IMR-90 (cell line): ENCODE results near the gene ESR1. TPM values are rescaled to one million over a fixed set of nuclear protein-coding genes. Genes with fewer than 3 reads are reported as not detected.

ENCODE experiments used
- ATAC-seq: fragments of 200-7000 bp; cut with Tn5 transposase; 2 replicates; pipeline ENCODE4 v1.9.1; 2020; ENCODE audit warnings: low read depth, mild to moderate bottlenecking, moderate library complexity
- BruUV-seq: library from RNA; stranded (reverse); fragments of 400-500 nt; replicated peaks from 2 replicates; lab custom pipeline; 2021; lab: Mats Ljungman, UMichigan
- CTCF ChIA-PET: fragments of 300-600 bp; formaldehyde crosslinking; extraction: SDS; loops from one replicate; lab custom pipeline; 2021; ENCODE audit warnings: antibody characterized with exemption; lab: Yijun Ruan, JAX
- POLR2A ChIA-PET: fragments of 300-600 bp; sonication (Branson Sonifier 250); formaldehyde crosslinking; loops from one replicate; lab custom pipeline; 2022; ENCODE audit warnings: antibody characterized with exemption; ENCODE audit not compliant: unreplicated experiment; lab: Charles Lee
- DNase-seq: peaks from one replicate; pipeline ENCODE4 v3.0.0; 2013
- H2AFZ ChIP-seq: replicated peaks from 2 replicates; pipeline ENCODE3; 2013; ENCODE audit warnings: low read length, mild to moderate bottlenecking; ENCODE audit not compliant: poor library complexity
- H2AK5ac ChIP-seq: 2 replicates; pipeline ENCODE4 v1.6.1; 2013; ENCODE audit warnings: low read depth, low read length, inconsistent platforms
- H2AK9ac ChIP-seq: replicated peaks from 2 replicates; pipeline ENCODE3; 2013; ENCODE audit warnings: mild to moderate bottlenecking, low read depth, low read length, moderate library complexity; ENCODE audit not compliant: poor library complexity
- H2BK120ac ChIP-seq: 2 replicates; pipeline ENCODE4 v1.6.1; 2013; ENCODE audit warnings: low read depth, low read length, inconsistent platforms
- H2BK15ac ChIP-seq: 3 replicates; pipeline ENCODE4 v1.6.1; 2013; ENCODE audit warnings: low read depth, low read length, inconsistent platforms
- H2BK20ac ChIP-seq: 2 replicates; pipeline ENCODE4 v1.6.1; 2013; ENCODE audit warnings: low read depth, mild to moderate bottlenecking, inconsistent platforms, low read length, moderate library complexity
- H2BK5ac ChIP-seq: 2 replicates; pipeline ENCODE4 v1.6.1; 2013; ENCODE audit warnings: mild to moderate bottlenecking, low read depth, low read length, inconsistent platforms; ENCODE audit not compliant: poor library complexity, severe bottlenecking
- H3K14ac ChIP-seq: replicated peaks from 2 replicates; pipeline ENCODE4 v1.6.1; 2013; ENCODE audit warnings: low read depth, low read length, inconsistent platforms
- H3K18ac ChIP-seq: 2 replicates; pipeline ENCODE4 v1.6.1; 2013; ENCODE audit warnings: low read depth, low read length, control low read depth
- H3K23ac ChIP-seq: 2 replicates; pipeline ENCODE4 v1.6.1; 2013; ENCODE audit warnings: low read depth, low read length, inconsistent platforms
- H3K27ac ChIP-seq: 2 replicates; pipeline ENCODE4 v1.5.1; 2013; ENCODE audit warnings: mild to moderate bottlenecking, control low read depth, low read length; ENCODE audit not compliant: insufficient read depth
- H3K27me3 ChIP-seq: 2 replicates; pipeline ENCODE4 v1.6.1; 2013; ENCODE audit warnings: low read length; ENCODE audit not compliant: control insufficient read depth, insufficient read depth
- H3K36me3 ChIP-seq: 2 replicates; pipeline ENCODE4 v1.6.1; 2013; ENCODE audit warnings: low read length, mixed read lengths; ENCODE audit not compliant: control insufficient read depth, insufficient read depth
- H3K4ac ChIP-seq: 2 replicates; pipeline ENCODE4 v1.6.1; 2013; ENCODE audit warnings: low read depth, low read length, inconsistent platforms
- H3K4me1 ChIP-seq: 2 replicates; pipeline ENCODE4 v1.6.1; 2013; ENCODE audit warnings: low read length, mixed read lengths; ENCODE audit not compliant: control insufficient read depth, insufficient read depth
- H3K4me2 ChIP-seq: 2 replicates; pipeline ENCODE4 v1.6.1; 2013; ENCODE audit warnings: low read depth, mild to moderate bottlenecking, control low read depth, low read length, moderate library complexity
- H3K4me3 ChIP-seq: 2 replicates; pipeline ENCODE4 v1.5.1; 2013; ENCODE audit warnings: low read depth, mild to moderate bottlenecking, control low read depth, low read length, moderate library complexity; ENCODE audit not compliant: insufficient read depth
- H3K56ac ChIP-seq: 2 replicates; pipeline ENCODE4 v1.6.1; 2013; ENCODE audit warnings: low read length, inconsistent platforms; ENCODE audit not compliant: insufficient read depth; ENCODE audit errors: extremely low read depth
- H3K79me1 ChIP-seq, 2 experiments: 2 replicates each; pipeline ENCODE4 v1.6.1; 2013; ENCODE audit warnings: low read length in 2 of 2, inconsistent platforms in 1 of 2, low read depth in 1 of 2
- H3K9ac ChIP-seq: 2 replicates; pipeline ENCODE4 v1.6.1; 2013; ENCODE audit warnings: low read depth, low read length, control low read depth
- H3K9me1 ChIP-seq: 2 replicates; pipeline ENCODE4 v1.6.1; 2013; ENCODE audit warnings: low read length, inconsistent platforms; ENCODE audit not compliant: insufficient read depth
- H3K9me3 ChIP-seq: 2 replicates; pipeline ENCODE4 v1.6.1; 2013; ENCODE audit warnings: low read length; ENCODE audit not compliant: control insufficient read depth, insufficient read depth
- H4K20me1 ChIP-seq: 2 replicates; pipeline ENCODE4 v1.6.1; 2013; ENCODE audit warnings: low read length, inconsistent platforms; ENCODE audit not compliant: insufficient read depth
- H4K5ac ChIP-seq: 2 replicates; pipeline ENCODE4 v1.6.1; 2013; ENCODE audit warnings: mild to moderate bottlenecking, low read depth, low read length, control low read depth
- H4K8ac ChIP-seq, 2 experiments: 2 replicates each; pipeline ENCODE4 v1.6.1; 2013; ENCODE audit warnings: low read depth in 2 of 2, low read length in 2 of 2, control low read depth in 1 of 2, inconsistent platforms in 1 of 2
- H4K91ac ChIP-seq: 2 replicates; pipeline ENCODE4 v1.6.1; 2013; ENCODE audit warnings: low read depth, low read length, inconsistent platforms; ENCODE audit not compliant: insufficient read depth
- CHD1 ChIP-seq: IDR thresholded peaks from 2 replicates; pipeline ENCODE4 v1.6.1; 2012; ENCODE audit warnings: low read depth, low read length, improper control_type of control experiment
- MAFK ChIP-seq: IDR thresholded peaks from 2 replicates; pipeline ENCODE4 v1.6.1; 2012; ENCODE audit warnings: low read depth, low read length, improper control_type of control experiment
- MAZ ChIP-seq: IDR thresholded peaks from 2 replicates; pipeline ENCODE4 v1.6.1; 2012; ENCODE audit warnings: low read depth, mild to moderate bottlenecking, low read length, improper control_type of control experiment, moderate library complexity, borderline replicate concordance
- NFE2L2 ChIP-seq: fragments of 150-350 bp; IDR thresholded peaks from 2 replicates; pipeline ENCODE4 v1.6.1; 2016; ENCODE audit warnings: low read depth, mild to moderate bottlenecking, low read length
- POLR2A ChIP-seq: IDR thresholded peaks from 2 replicates; pipeline ENCODE4 v1.6.1; 2012; ENCODE audit warnings: mild to moderate bottlenecking, low read depth, low read length
- RCOR1 ChIP-seq: IDR thresholded peaks from 2 replicates; pipeline ENCODE4 v1.6.1; 2012; ENCODE audit warnings: mild to moderate bottlenecking, low read length, improper control_type of control experiment; ENCODE audit not compliant: insufficient replicate concordance
- RFX5 ChIP-seq: IDR thresholded peaks from 2 replicates; pipeline ENCODE4 v1.8.0; 2012; ENCODE audit warnings: low read depth, mild to moderate bottlenecking, low read length, moderate library complexity
- WGBS, 2 experiments: methylation state at CpG; one replicate each; pipeline versions ENCODE4 v1.1.5 to v1.1.7; 2013; ENCODE audit warnings: missing lambda C conversion rate in 2 of 2; ENCODE audit not compliant: insufficient read length in 1 of 2; ENCODE audit errors: extremely low coverage in 2 of 2; 5-methylcytosine and 5-hydroxymethylcytosine counted together
- dilution Hi-C: fragments of 300-500 bp; cut with HindIII; formaldehyde crosslinking; loops from one replicate; pipeline ENCODE4 v1.14.3; 2018; ENCODE audit warnings: low sequenced_read_pairs; ENCODE audit not compliant: unreplicated experiment
- in situ Hi-C: fragments of 300-500 bp; cut with MboI; formaldehyde crosslinking; loops from 3 replicates; pipeline ENCODE4 v1.14.3; 2019; ENCODE audit warnings: low sequenced_read_pairs, inconsistent platforms, mixed read lengths
- intact Hi-C: fragments of 100-400 bp; cut with micrococcal nuclease; formaldehyde crosslinking; loops from 2 replicates; pipeline ENCODE4 v1.10.0; 2022
- polyA plus RNA-seq, 3 experiments: library from polyadenylated mRNA; depleted of rRNA; stranded (reverse); fragments of >200 nt; gene quantifications; 2 replicates each; pipeline ENCODE4 v1.2.3, GENCODE V29; 2012; ENCODE audit warnings: low replicate concordance in 1 of 3
- total RNA-seq: library from RNA; depleted of rRNA; stranded (reverse); fragments of >200 nt; gene quantifications from 2 replicates; pipeline ENCODE4 v1.2.3, GENCODE V29; 2012
- TF ChIP-seq, protein P1 (sequence below): fragments of 150-350 bp; IDR thresholded peaks from 2 replicates; pipeline ENCODE4 v1.6.1; 2016; ENCODE audit warnings: low read depth, mild to moderate bottlenecking, low read length, moderate library complexity, borderline replicate concordance

The ESR1 gene
- total and polyA plus RNA-seq, 2 of the 4 experiments (the other 2 are of a cell fraction): not detected

DNA sequence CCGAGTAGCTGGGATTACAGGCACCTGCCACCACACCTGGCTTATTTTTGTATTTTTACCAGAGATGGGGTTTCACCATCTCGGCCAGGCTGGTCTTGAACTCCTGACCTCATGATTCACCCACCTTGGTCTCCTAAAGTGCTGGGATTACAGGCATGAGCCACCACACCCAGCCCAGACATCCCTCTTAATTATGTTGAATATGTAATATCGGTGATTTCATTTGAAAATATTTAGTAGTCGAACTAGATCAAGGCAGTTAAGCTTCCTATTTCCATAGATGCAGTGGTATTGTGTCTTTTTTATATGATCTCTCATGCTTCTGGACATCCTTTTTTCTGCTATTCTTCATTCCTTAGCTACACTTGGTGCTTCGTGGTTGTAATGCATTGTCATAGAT, 29.7 kb downstream of the ESR1 start:
- H4K5ac ChIP-seq: no peak overlapping the region
- H3K4me3 ChIP-seq: no peak overlapping the region
- in situ Hi-C loops (no loop called here), intact Hi-C loops (no loop called here), dilution Hi-C loops (no loop called here)
- no peak overlapping the region for H4K8ac ChIP-seq
- no peak for ATAC-seq
- POLR2A ChIA-PET: no interaction called here
- no peak overlapping the region for H2BK120ac ChIP-seq
- no TSS peak for BruUV-seq
- no peaks in the 10 kb centered on the region for H3K9me1 ChIP-seq
- H2BK5ac ChIP-seq: no peak overlapping the region
- no CpG with 5 or more reads among the region's 5 CpGs for WGBS, 2 experiments
- no peaks in the 10 kb centered on the region for H3K27me3 ChIP-seq
- no peak overlapping the region for H3K4me2 ChIP-seq
- no peak overlapping the region for H3K9ac ChIP-seq
- no peak overlapping the region for H2AFZ ChIP-seq
- no peak overlapping the region for H3K14ac ChIP-seq
- no peak overlapping the region for H2BK20ac ChIP-seq
- H3K4ac ChIP-seq: no peak overlapping the region
- H3K79me1 ChIP-seq: no peaks in the 10 kb centered on the region
- no peaks in the 10 kb centered on the region for H3K4me1 ChIP-seq
- no peak overlapping the region for H3K56ac ChIP-seq
- no peaks in the 10 kb centered on the region for H3K36me3 ChIP-seq
- H4K91ac ChIP-seq: no peak overlapping the region
- no peak overlapping the region for H3K27ac ChIP-seq
- no peak overlapping the region for H2AK9ac ChIP-seq
- H2AK5ac ChIP-seq: no peak overlapping the region
- no peaks in the 10 kb centered on the region for H4K20me1 ChIP-seq
- H3K9me3 ChIP-seq: no peaks in the 10 kb centered on the region; the same call in none of the 2 replicates
- CTCF ChIA-PET: no interaction called here
- no peak for DNase-seq
- TF ChIP-seq POLR2A (no peak), CHD1 (no peak), MAFK (no peak), RCOR1 (no peak), MAZ (no peak), NFE2L2 (no peak), RFX5 (no peak)
- TF ChIP-seq, protein P1, sequence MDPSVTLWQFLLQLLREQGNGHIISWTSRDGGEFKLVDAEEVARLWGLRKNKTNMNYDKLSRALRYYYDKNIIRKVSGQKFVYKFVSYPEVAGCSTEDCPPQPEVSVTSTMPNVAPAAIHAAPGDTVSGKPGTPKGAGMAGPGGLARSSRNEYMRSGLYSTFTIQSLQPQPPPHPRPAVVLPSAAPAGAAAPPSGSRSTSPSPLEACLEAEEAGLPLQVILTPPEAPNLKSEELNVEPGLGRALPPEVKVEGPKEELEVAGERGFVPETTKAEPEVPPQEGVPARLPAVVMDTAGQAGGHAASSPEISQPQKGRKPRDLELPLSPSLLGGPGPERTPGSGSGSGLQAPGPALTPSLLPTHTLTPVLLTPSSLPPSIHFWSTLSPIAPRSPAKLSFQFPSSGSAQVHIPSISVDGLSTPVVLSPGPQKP: no peak
- no peak overlapping the region for H3K18ac ChIP-seq
- H2BK15ac ChIP-seq: no peak overlapping the region
- no peak overlapping the region for H3K23ac ChIP-seq
